ENCODE data around the gene MYBPH. TPM values are rescaled to one million over a fixed set of nuclear protein-coding genes. Genes with fewer than 3 reads are reported as not detected.

MYBPH gene
- total and polyA plus RNA-seq, 7 donors, result not detected

GRCh38 chr1:203171341-203172183 lies 4.1 kb downstream of the MYBPH start:
- DNase-seq, result no peak
- no peaks in the 10 kb centered on the region for H3K9me3 ChIP-seq
- intact Hi-C loops (cut with DNase I), result loop anchor here (1.0 to 5.0 kb wide), 2 partner anchors 44 to 132 kb away; partner anchors contain the start of gene ADORA1
- H3K27ac ChIP-seq, result no peak overlapping the region
- WGBS, 2 donors, result 91 to 94% methylated on average over 22 of the region's 22 CpGs
- H3K36me3 ChIP-seq, result no peaks in the 10 kb centered on the region
- H3K4me1 ChIP-seq, result no peaks in the 10 kb centered on the region
- H3K4me3 ChIP-seq, result no peak overlapping the region
- no peak for TF ChIP-seq EP300 (IDR thresholded peaks at IDR 0.05)
- TF ChIP-seq, protein P1, sequence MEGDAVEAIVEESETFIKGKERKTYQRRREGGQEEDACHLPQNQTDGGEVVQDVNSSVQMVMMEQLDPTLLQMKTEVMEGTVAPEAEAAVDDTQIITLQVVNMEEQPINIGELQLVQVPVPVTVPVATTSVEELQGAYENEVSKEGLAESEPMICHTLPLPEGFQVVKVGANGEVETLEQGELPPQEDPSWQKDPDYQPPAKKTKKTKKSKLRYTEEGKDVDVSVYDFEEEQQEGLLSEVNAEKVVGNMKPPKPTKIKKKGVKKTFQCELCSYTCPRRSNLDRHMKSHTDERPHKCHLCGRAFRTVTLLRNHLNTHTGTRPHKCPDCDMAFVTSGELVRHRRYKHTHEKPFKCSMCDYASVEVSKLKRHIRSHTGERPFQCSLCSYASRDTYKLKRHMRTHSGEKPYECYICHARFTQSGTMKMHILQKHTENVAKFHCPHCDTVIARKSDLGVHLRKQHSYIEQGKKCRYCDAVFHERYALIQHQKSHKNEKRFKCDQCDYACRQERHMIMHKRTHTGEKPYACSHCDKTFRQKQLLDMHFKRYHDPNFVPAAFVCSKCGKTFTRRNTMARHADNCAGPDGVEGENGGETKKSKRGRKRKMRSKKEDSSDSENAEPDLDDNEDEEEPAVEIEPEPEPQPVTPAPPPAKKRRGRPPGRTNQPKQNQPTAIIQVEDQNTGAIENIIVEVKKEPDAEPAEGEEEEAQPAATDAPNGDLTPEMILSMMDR (IDR thresholded peaks at IDR 0.05), result no peak
- no peak for TF ChIP-seq POLR2A (IDR thresholded peaks at IDR 0.05)
- H3K27me3 ChIP-seq, result peaks cover 0 to 3% (median 0%) of the 10 kb centered on the region in 3 donors

DNA sequence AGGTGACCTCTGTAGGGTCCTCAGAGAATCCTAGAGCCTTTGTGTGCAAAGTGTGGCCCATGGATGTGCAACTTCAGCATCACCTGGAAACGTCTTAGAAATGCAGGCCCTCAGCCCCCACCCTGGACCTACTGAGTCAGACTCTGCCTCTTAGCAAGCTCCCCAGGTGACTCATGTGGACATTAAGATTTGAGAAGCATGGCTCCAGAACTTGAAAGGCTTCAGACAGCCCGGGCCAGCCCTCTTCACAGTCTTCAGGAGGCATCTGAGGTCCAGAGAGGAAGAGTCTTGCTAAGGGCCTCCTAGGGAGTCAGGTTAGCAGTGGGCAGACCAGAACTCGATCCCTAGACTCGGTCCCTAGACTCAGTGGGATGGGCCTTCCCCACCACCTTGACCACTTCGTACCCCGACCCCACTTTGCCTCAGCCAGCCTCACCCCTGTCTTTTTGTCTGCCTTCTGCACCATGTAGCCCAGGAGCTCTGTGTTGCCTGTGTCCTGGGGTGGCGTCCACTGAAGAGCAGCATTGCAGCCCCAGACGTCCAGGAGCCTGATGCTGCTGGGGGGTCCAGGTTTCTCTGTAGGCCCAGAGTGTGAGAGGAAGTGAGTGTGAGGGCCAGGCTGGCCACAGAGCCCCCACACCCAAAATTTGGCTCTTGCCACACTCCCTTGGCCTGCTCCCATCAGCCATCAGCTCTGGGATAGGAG lies 4.8 kb downstream of the MYBPH start:
- H3K9me3 ChIP-seq, result no peaks in the 10 kb centered on the region
- whole genome bisulfite sequencing, 2 donors, result 77 to 88% methylated on average over 8 of the region's 8 CpGs
- H3K36me3 ChIP-seq, result no peaks in the 10 kb centered on the region
- no peak for TF ChIP-seq POLR2AphosphoS5 (IDR thresholded peaks at IDR 0.05)
- TF ChIP-seq EP300 (IDR thresholded peaks at IDR 0.05), result no peak
- TF ChIP-seq, protein P1 (IDR thresholded peaks at IDR 0.05), result no peak
- TF ChIP-seq POLR2A (IDR thresholded peaks at IDR 0.05), result no peak
- intact Hi-C loops (cut with DNase I), result loop anchor here (5.0 kb wide), 1 partner anchor 43 kb away; the partner anchor contains the start of gene ADORA1
- no peaks in the 10 kb centered on the region for H3K27me3 ChIP-seq
- no peak for DNase-seq
- H3K4me3 ChIP-seq, result no peak overlapping the region
- no peak overlapping the region for H3K27ac ChIP-seq
- no peaks in the 10 kb centered on the region for H3K4me1 ChIP-seq

DNA sequence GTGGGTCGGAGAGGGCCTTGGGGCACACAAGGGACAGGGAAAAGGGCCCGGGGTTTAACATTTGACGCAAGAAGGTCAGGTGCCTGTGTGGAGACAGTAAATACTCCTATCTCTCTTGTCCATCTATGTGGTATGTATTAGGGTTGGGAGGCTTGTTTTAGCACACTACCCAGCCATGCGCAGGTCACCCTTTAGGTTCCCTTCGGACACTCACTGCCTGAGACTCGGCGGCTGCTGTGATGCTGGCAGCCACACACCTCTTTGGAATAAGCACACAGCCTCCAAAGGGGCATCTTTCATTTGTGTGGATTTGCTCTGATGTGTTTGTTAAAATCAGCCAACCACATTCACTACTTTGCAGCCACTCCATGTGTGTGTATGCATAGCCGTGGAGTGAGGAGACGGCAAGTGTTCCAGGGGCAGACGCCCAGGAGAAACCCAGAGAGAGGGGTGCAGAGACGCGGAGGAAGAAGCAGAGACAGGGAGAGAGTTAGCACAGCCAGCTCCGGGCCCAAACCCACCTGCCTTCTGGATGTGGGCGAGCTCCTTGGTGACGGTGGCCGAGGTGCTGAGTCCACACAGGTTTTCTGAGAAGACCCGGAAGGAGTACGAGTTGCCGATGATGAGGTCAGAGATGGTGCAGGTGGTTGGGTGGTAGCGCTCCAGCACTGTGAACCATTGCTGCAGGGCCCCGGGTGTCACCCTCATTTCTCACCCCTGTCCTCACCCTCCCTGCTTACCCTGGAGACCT lies 5.7 kb downstream of the MYBPH start:
- intact Hi-C loops (cut with DNase I), result loop anchor here (5.0 kb wide), 1 partner anchor 43 kb away; the partner anchor contains the start of gene ADORA1

GRCh38 chr1:203168991-203169390 lies 6.6 kb downstream of the MYBPH start:
- no peak for DNase-seq
- intact Hi-C loops (cut with DNase I), result no loop called here
- Histone ChIP-seq H3K4me3 (no peak overlapping the region), H3K9me3 (no peaks in the 10 kb centered on the region), H3K27me3 (no peaks in the 10 kb centered on the region), H3K36me3 (no peaks in the 10 kb centered on the region), H3K27ac (no peak overlapping the region), H3K4me1 (no peaks in the 10 kb centered on the region)
- WGBS, 2 donors, result 85 to 95% methylated on average over 9 of the region's 9 CpGs
- no peak for TF ChIP-seq POLR2A (IDR thresholded peaks at IDR 0.05)
- no peak for TF ChIP-seq EP300 (IDR thresholded peaks at IDR 0.05)
- TF ChIP-seq, protein P1 (IDR thresholded peaks at IDR 0.05), result no peak
- TF ChIP-seq POLR2AphosphoS5 (IDR thresholded peaks at IDR 0.05), result no peak

More for the DNA sequence above, 5.7 kb downstream of the MYBPH start:
- Histone ChIP-seq H3K27me3 (no peaks in the 10 kb centered on the region), H3K4me1 (no peaks in the 10 kb centered on the region), H3K36me3 (no peaks in the 10 kb centered on the region), H3K9me3 (no peaks in the 10 kb centered on the region), H3K27ac (no peak overlapping the region), H3K4me3 (no peak overlapping the region)
- 90 to 91% methylated on average over 21 of the region's 21 CpGs for WGBS, 2 donors
- TF ChIP-seq POLR2AphosphoS5 (IDR thresholded peaks at IDR 0.05) (no peak), EP300 (IDR thresholded peaks at IDR 0.05) (no peak), POLR2A (IDR thresholded peaks at IDR 0.05) (no peak)
- TF ChIP-seq, protein P1 (IDR thresholded peaks at IDR 0.05), result no peak
- no peak for DNase-seq

Measured in sigmoid colon (tissue), 7 donors.